ENCODE measurements around the gene SLC12A6.
"Not testable (repeated sequence)": the region's sequence is repeated elsewhere in the genome, so short reads cannot be mapped to it uniquely, and the experiment has no call there.

SLC12A6 gene

DNA sequence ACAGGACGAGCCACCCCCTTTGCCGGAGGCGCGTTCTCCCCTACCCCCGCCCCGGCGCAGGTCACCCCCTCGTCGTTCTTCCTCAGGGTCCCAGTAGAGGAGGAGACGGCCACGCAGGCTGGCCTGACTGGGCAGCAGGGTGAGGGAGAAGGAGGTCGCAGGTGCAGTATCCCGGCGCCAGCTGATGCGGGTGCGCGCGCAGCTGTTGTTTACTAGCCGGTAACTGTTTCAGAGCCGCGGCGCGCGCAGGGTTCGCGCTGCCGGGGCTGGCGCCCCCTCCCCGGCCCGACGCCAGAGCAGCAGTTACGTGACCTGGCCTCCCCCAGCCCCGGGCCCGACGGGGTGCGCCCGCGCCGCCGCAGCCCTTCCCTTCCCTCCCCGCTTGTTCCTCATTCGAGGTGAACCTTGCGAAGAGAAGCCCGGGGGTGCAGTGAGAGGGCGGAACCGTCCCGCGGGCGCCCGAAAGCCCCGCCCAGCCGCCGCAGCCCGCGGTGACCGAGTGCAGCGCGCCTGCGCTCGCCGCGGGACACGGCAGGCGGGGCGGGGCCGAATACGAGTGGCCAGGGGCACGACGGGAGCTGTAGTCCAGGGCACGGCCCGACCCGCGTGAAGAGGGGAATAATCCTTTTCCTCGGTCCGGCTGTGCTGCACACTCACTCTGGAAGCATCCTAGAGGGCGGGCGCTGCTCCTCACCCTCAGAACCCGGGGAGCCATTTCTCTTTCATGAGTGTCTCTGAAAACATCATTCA, at the start of gene SLC12A6:
Gene SLC12A6 (minus strand): TSS at position 225 of the 750 bp plus-strand sequence. CDS start 1,101 bp downstream, outside the sequence.
- no peak for DNase-seq (ENCODE audit: low read depth, low spot score)

DNA sequence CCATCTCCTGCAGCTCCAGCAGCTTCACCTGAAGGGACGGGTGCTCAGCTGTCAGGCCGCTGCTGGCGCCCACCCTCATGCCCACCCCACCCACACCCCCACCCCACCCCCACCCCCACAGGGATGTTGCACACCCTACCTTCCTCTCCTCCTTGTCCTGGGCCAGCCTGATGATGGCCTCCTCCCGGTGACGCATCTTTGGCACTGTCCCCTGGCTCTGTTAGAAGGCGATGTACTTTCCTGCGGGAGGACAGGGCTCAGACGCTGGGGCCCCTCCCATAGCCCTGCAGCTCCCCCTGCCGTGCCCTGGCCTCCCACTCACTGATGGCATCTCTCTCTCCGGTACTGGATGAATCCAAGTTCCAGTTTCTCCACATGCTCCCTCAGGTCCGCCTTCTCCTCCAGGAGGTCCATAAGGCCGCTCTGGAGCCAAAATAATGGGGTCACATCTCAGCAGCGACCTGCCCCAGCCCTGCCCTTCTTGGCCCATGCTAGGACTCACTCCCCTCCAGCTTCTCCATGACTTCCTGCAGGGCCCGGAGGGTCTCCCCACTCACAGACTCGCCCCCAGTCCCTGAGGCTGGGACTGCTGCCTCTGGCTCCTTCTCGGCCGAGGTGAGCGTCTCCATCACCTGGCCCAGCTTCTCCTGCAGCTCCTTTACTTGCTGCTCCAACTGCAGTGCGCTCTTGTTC, 44.4 kb upstream of the SLC12A6 start:
- DNase-seq (ENCODE audit: low read depth, low spot score), result not testable (repeated sequence)

DNA sequence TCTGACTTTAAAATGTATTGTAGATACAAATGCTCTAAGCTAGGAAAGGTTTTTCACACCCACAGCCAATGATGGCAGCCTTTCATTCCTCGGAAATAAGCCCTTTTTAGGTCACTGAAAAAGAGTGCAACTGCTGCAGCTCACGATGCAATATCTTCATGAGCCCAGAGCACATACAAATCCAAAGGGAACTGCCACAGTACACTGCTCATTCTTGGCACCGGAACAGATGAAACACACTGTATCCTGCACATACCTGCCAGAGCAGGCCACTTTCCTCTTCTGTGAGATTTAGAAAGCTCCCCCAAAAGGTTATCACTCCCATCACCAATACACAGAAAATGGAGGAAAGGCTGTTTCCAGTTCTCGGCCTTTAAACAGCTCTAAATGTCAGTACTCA, 42.9 kb upstream of the SLC12A6 start:
- DNase-seq (ENCODE audit: low read depth, low spot score), result not testable (repeated sequence)

DNA sequence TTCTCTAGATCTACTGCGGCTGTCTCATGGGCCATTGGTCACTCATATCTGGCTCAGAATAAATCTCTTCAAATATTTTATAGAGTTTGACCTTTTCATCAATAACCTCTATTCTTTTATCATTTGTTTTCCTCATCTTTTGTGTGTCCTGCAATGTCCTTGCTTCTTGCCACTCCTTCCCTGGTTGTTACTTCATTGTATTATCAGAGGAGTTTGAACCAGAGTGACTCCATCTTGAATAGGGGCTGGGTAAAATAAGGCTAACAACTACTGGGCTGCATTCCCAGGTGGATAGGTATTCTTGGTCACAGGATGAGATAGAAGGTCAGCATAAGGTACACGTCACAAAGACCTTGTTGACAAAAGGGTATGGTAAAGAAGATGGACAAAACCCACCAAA, 39.3 kb upstream of the SLC12A6 start:
- no peak for DNase-seq (ENCODE audit: low read depth, low spot score)

DNA sequence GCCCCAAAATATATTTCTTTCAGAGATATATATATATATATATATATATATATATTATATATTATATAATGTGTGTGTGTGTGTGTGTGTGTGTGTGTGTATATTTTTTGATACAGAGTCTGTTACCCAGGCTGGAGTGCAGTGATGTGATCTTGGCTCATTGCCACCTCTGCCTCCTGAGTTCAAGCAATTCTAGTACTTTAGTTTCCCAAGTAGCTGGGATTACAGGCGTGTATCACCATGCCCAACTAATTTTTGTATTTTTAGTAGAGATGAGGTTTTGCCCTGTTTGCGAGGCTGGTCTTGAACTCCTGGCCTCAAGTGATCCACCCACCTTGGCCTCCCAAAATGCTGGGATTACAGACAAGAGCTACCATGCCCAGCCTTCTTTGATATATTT, 38.0 kb upstream of the SLC12A6 start:
- not testable (repeated sequence) for DNase-seq (ENCODE audit: low read depth, low spot score)

DNA sequence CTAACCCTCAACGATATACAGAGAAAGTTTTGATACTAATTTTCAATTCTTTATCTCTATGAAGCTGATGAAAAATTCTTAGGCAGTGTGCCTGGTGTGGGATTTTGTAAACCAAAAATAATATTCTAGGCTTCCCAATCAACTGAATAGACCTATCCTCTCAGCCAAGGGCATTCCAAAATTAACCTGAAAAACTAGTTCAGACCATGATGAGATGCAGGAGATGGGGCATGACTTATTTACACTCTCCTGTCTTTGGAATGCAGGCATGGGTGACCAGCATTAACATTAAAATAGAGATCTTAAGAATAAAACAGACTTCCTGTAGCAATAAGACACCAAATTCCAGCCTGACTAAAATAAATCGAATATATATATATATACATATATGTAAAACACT, 37.2 kb upstream of the SLC12A6 start:
- no peak for DNase-seq (ENCODE audit: low read depth, low spot score)

DNA sequence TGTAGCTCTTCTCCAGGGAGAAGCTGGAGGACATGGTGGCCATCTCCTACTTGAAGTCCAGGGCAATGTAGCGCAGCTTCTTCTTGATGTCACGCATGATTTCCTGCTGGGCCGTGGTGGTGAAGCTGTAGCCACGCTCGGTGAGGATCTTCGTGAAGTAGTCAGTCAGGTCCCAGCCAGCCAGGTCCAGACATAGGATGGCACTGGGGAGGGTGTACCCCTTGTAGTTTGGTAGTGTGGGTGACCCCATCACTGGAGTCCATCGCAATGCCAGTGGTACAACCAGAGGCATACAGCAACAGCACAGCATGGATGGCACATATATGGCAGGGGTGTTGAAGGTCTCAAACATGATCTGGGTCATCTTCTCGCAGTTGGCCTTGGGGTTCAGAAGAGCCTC, 36.4 kb upstream of the SLC12A6 start:
- no peak for DNase-seq (ENCODE audit: low read depth, low spot score)

DNA sequence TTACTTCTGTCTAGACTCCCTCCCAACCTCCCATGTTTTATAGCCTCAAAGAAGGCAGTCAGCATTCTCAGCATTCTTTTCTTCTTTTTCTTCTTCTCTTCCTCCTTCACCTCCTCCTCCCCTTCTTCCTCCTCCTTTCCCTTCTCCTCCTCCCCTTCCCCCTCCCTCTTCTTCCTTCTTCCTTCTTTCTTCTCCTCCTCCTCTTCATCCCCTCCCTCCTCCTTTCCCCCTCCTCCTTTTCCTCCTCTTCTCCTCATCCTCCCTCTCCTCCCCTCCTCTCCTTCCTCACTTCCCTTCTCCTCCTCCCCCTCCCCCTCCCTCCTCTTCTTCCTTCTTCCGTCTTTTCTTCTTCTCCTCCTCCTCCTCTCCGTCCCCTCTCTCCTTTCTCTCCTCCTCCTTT, 33.1 kb upstream of the SLC12A6 start:
- no peak for DNase-seq (ENCODE audit: low read depth, low spot score)

DNA sequence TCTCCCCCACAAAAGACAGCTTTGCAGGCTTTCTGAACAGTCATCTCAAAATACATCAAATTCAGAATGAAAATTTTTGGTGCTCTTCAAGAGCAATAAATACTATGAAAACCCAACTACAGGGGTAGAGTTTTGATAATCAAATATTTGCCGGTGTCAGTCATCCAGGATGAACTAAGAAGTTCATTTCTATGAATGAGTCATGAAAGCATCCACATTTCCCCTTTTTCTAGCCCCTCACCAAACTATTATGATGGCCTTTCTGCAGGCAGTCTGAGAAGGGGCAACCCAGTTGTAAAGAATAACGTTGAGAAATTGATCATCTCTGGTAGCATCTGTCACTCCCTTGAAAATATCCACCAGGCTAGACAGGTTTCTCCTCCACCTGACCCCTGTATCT, 32.5 kb upstream of the SLC12A6 start:
- no peak for DNase-seq (ENCODE audit: low read depth, low spot score)

DNA sequence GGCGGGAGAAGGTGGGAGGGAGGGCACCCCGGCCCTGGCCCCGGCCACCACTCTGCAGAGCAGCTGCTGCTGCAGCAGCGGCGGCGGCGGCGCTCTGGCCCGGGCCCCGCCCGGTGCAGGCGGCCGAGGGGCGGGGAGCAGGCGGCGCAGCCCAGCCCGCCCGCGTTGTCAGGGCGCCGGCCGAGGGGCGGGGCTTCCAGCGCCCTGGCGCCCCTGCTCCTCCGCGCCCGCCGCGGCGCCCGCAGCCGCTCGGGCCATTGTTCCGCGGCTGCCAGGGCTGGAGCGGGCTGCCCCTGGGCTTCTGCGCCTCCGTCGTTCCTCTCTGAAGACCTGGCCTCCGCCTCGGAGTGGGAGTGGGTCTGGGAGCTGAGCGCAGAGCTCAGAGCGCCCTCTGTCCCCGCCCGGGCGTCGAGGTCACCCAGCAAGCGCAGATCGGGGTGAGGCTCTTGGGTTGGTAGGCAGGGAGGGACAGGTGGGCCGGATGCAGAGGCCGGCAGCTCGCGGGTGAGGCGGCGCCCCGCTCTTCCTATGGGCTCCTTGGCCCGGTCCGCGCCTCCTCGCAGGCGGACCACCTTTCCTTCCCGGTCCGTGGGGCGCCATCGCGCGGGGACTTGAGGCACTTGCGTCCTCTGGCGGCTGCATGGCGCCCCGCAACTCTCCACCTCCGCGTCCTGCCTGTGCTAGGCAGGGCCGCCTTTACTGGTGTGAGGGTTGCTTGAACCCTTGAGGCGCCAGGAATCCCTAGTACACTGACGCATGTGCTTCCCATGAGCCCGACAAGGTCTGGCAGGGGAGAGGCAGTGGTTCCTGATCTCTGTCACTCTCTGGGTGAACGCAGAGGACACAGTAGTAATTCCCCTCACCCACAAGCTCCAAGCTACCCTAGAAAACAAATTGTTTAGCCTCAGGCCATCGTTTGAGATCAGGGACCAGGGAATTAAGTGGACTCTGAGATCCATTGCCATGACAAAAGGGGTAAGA, 29.8 kb upstream of the SLC12A6 start, which contains the start of gene LPCAT4:
Gene LPCAT4 (minus strand): TSS at position 96 of the 981 bp plus-strand sequence. CDS start 96 bp downstream, outside the sequence.
- DNase-seq (ENCODE audit: low read depth, low spot score), result no peak

DNA sequence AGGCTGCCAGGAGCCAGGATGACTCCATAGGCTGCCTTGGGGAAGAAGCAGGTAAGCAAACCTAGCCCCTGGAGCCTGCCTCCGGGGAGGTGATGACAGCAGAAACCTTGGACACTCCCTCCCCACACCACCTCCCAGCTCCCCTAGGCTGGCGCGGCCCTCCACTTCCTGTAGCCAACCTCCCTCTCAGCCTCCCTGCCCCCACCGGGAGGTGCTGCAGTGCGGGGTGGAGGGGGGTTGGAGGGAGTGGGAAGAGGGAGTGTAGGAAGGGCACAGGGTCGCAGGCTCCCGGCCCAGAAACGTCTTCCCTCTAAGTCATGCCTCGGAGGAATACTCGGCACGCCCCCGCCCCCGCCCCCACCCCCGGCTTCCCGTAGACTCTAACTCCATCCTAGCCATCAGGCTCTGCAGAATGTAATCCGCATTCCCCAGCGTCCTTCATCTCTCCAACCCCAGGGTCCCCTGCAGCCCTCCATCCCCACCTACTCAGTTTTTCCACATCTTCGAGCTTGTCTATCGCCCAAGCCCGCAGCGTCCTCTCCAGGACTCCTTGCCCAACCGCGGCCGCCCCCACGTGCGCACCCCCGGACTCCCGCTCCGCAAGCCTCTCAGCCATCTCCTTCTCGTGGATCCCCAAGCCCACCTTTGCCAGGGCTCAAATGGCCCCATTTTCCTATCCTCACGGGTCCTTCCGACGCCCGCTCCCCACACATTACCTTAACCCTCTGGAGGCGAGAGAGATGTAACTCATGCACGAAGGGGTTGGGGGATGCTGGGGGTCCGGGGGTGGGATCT, 28.9 kb upstream of the SLC12A6 start:
- DNase-seq (ENCODE audit: low read depth, low spot score), result peak; percentile 83

DNA sequence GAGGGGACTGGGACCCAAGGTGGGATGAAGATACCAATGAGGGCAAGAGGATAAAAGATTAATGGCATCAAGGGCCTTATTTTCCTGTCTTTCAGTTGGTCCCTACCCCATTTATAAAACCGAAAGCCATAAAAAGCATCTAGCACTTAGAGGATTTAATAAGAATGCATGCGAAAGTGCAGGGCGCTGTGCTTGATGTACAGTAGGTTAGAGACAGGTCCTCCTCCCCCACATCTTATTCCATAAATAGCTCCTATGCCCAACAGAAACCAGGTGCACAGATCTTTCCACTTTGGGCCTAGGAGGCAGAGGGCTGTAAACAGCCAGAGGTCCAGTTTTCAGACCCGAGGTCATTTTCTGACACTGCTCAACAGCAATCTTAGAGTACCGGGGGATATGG, 28.3 kb upstream of the SLC12A6 start:
- DNase-seq (ENCODE audit: low read depth, low spot score), result no peak

DNA sequence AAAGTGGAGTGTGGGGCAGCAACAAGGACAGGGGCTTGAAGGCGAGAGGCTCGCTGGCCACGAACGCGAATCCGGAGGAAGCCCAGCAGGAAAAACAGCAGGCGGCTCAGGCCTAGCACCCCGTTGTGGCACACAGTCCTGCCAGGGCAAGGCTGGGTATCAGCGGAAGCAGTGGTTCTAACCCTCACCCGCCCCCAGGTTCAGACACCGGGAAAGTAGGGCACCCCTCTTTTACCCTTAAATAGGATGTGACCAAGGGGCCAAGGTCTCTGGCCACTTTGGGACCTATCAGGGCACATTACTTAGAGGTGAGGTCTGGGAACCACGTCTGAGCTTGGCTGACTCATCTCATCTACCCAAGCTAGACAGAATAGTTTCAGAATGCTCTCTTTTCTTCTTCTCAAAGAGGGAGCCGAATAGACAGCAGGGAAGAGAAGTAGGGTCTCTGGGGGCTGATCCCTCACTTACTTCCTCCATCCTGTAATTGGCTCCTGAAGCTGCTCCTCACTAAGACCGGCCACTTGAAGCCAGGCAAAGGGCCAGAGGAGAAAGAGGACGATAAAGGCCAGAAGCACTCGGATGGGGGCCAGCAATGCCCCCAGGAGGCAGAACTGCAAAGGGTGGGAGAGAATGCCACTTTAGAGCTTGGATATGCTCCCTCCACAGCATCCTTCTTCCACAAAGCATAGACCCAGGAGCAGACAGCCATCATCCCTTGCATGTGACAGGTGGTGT, 27.7 kb upstream of the SLC12A6 start:
- no peak for DNase-seq (ENCODE audit: low read depth, low spot score)

DNA sequence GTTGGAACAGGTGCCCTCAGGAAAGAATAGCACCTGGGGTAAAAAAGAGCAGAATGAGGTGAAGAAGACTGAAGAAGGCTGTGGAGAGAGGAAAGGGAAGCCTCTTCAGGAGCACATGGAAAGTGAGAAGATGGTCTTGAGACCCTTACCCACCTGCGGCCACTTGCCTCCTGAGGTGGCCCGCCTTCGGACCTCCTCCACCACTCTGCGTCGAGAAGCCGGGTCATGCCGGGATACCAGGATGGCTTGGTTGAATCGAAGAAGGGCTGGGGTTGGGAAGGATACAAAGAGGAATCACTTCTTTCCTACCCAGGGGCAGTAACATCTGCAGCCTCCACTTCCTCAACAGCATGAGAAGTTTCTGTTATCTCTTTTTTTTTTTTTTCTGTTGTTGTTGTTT, 26.5 kb upstream of the SLC12A6 start:
- no peak for DNase-seq (ENCODE audit: low read depth, low spot score)

DNA sequence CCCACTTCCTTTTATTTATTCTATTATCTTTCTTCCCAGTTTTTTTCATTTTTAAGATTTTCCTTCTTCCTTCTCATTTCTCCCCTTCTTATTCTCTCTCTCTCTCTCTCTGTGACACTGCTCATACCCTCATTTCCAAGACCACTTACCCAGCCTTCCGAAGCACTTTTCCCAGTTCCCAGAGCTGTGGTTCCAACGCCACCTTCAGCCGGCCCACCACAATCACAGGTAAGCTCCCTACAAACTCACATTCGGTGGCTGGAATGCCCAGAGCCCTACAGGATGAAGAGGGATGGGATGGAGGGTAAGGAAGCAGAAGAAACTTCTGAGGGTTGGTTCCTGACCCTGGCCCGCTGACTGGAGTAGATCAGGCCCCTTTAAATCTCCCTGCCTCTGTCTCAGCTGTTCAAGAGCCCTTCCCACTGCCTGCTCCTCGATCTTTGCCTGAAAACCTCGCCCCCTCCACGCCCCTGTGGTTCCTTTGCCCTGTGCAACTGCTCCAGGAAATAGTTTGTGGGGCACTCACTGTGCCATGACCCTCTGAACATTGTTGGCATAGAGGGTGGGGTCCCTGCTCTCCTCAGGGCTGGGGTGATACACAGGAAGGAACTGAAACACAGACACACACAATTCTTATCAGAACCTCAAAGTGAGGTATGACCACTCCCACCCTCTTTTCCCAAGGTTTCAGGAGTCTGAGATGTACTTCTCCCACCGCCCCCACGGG, 24.6 kb upstream of the SLC12A6 start:
- DNase-seq (ENCODE audit: low read depth, low spot score), result no peak

DNA sequence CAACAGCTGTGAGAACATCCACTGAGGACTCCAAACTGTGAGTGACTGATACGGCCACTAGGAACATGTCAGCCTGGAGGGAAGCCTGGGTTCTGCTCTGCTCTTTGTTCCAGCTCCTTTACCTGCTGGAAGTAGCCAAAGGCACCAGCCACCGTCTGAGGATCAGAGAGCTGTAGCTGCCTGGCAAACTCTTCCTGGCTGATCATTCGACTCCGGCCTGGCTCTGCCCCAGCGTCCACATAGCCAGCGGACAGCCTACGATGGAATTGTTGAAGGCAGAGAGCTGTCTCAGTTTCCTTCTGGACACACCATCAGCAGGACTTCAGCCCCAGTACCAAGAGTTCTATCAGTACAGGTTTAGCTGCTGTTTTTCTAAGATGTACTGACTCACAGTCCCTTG, 23.7 kb upstream of the SLC12A6 start:
- no peak for DNase-seq (ENCODE audit: low read depth, low spot score)

DNA sequence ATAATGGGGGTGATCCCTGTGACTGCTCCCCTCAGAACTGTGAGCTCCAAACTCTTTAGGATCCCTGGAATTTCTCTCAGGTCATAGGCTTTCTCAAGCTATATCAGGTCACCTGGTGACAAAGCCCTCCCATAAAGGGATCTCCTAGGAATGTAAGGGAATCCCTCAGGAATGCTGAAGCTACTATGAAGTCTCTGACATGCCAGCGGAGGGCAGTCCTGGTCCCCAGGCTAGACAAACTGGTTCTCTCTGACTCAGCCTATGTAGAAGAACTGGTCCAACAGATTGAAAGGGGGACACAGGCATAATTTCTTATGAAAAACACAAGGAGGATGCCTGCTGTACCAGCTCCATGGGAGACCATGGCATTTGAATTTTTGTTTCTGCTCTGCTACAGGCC, 22.7 kb upstream of the SLC12A6 start:
- no peak for DNase-seq (ENCODE audit: low read depth, low spot score)

DNA sequence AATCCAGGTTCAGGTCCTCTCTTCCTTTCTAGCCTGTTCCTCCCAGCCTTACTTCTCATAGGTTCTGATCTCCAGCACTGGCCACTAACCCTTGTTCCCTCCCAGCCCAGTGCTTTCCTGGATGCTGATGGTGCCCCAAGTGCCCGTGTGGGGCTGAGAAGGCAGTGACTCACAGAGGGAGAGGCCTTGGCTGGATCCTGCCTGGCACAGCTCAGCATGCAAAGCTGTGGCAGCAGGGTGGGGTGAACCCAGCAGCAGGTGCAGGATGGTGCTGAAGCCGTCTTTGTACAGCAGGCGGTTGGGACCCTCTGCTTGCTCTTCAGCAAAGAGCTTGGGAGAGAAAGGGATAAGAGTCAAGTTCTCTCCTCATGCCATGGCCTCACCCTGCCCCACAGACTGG, 21.8 kb upstream of the SLC12A6 start:
- no peak for DNase-seq (ENCODE audit: low read depth, low spot score)

DNA sequence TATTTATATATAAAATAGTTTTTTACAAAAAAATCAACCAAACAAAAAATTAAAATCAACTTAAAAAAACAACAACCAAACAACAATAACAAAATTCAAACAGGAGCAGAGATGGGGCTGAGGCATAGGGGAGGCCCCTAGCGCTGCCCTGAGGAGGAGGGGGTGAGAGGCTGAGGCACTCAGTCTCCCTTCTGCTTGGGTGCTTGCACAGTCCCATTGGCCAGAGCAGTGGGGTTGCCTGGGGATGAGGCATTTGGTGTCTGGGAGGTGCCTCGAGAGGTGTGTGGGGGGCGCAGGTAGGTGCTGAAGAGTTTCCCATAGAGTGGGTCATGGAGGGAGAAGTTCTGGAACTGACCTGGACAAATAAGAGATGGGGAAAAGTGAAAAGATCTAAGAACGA, 21.4 kb upstream of the SLC12A6 start:
- no peak for DNase-seq (ENCODE audit: low read depth, low spot score)

DNA sequence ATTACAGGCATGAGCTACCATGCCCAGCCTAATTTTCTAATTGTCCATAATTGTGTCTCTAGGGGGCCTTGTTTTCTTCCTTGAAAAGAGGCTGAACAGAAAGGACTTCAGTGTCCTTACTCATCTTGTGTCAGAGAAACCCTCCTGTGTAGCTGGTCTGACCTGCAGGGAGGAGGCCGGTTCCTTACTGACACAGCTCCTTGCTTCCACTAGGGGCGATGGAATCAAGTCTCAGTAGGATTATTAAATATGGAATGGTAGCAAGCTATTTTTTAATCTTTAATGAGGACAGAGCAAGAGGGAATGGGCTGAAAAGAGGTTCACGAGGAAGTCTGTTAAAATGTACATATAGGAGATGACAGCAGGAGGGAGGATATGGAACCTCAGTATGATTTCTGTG, 20.8 kb upstream of the SLC12A6 start:
- no peak for DNase-seq (ENCODE audit: low read depth, low spot score)

Data from iPS DF 19.7 (cell line).